ENCODE measurements around the gene FARP1. TPM values are rescaled to one million over a fixed set of nuclear protein-coding genes. Genes with fewer than 3 reads are reported as not detected.

The FARP1 gene
- total and polyA plus RNA-seq, 10 of the 15 experiments (the other 5 are each of a cell fraction or from before 2014, with no cell fraction given), result 0.17 to 6.9 (median 0.68) TPM

- Histone ChIP-seq H2AFZ (ENCODE audit: control insufficient read depth, low read depth, low read length) (no peak overlapping the region), H3K9ac (ENCODE audit: control insufficient read depth, insufficient read depth, low read length) (no peak overlapping the region), H3K4me1 (ENCODE audit: control insufficient read depth, insufficient read depth, low read length) (no peaks in the 10 kb centered on the region), H4K20me1 (ENCODE audit: control insufficient read depth, insufficient read depth) (no peaks in the 10 kb centered on the region), H3K27ac (ENCODE audit: control insufficient read depth, insufficient read depth) (no peak overlapping the region), H3K36me3 (ENCODE audit: control insufficient read depth in 2 of 2, insufficient read depth in 2 of 2, low read length in 1 of 2) (no peaks in the 10 kb centered on the region), H3K9me3 (replicated peaks; ENCODE audit: control insufficient read depth, insufficient read depth, low read length) (no peaks in the 10 kb centered on the region), H3K4me3 (no peak overlapping the region), H3K79me2 (ENCODE audit: control insufficient read depth, insufficient read depth, low read length) (no peaks in the 10 kb centered on the region), H3K4me2 (ENCODE audit: control insufficient read depth, insufficient read depth) (no peak overlapping the region), H3K27me3 (replicated peaks in 1 of 2; ENCODE audit: control insufficient read depth in 2 of 2, insufficient read depth in 2 of 2, low read length in 1 of 2) (no peaks in the 10 kb centered on the region)
- ChIA-PET POLR2A (interaction anchor here (0.7 kb wide), 1 partner anchor 23 kb away, joined by 8 read pairs; no protein-coding TSS in a partner anchor), SMC1A (ENCODE audit: uncharacterized antibody, unreplicated experiment) (interaction anchor here (1.6 kb wide), 1 partner anchor 60 kb away, joined by 3 read pairs; no protein-coding TSS in a partner anchor), CTCF (interaction anchor here (1.7 kb wide), 1 partner anchor 41 kb away, joined by 3 read pairs; no protein-coding TSS in a partner anchor), RAD21 (ENCODE audit: unreplicated experiment) (no interaction called here)
- 55% methylated on average over 37 of the region's 37 CpGs for WGBS (ENCODE audit: insufficient coverage, insufficient replicate concordance, low lambda C conversion rate, missing lambda C conversion rate)
- ATAC-seq, result no peak
- no peak for DNase-seq (ENCODE audit: low read depth, low spot score)
- no peak for FAIRE-seq
- in situ Hi-C loops (cut with MboI) (no loop called here), intact Hi-C loops (cut with micrococcal nuclease; ENCODE audit: unreplicated experiment) (no loop called here)
- no TSS peak for BruUV-seq (replicated peaks)
- TF ChIP-seq FOS (IDR thresholded peaks at IDR 0.05; ENCODE audit: borderline replicate concordance, extremely low read depth, insufficient read length) (no peak), CBFB (IDR thresholded peaks at IDR 0.05; ENCODE audit: low read depth) (no peak), SMARCA5 (IDR thresholded peaks at IDR 0.05) (no peak), E2F4 (IDR thresholded peaks at IDR 0.05; ENCODE audit: low read depth, low read length) (no peak), ZNF687 (IDR thresholded peaks at IDR 0.05) (no peak), CEBPB (IDR thresholded peaks at IDR 0.05; ENCODE audit: borderline replicate concordance in 1 of 2, low read depth in 2 of 2, low read length in 2 of 2) (no peak), NR2F1 (conservative IDR thresholded peaks at IDR 0.05) (no peak), FOXM1 (IDR thresholded peaks at IDR 0.05; ENCODE audit: low read depth, low read length) (no peak), ETV6 (conservative IDR thresholded peaks at IDR 0.05 in 1 of 2, IDR thresholded peaks at IDR 0.05 in 1 of 2; ENCODE audit: borderline replicate concordance in 1 of 2, low read depth in 1 of 2) (no peak), BCLAF1 (IDR thresholded peaks at IDR 0.05) (no peak), MLLT1 (IDR thresholded peaks at IDR 0.05) (no peak), SREBF2 (IDR thresholded peaks at IDR 0.05; ENCODE audit: low read length) (no peak), CBX3 (IDR thresholded peaks at IDR 0.05; ENCODE audit: borderline replicate concordance, low read depth) (no peak), SUPT20H (IDR thresholded peaks at IDR 0.05; ENCODE audit: borderline replicate concordance, control insufficient read depth, low read depth, low read length) (no peak)
Observed at GRCh38 chr13:98394820-98395510, 252.1 kb downstream of the FARP1 start.
